ENCODE data around the gene RAB17. TPM values are rescaled to one million over a fixed set of nuclear protein-coding genes. Genes with fewer than 3 reads are reported as not detected.

RAB17 gene
- total RNA-seq, 2 donors from 2014 or later, result 12.6 to 13.6 TPM

DNA sequence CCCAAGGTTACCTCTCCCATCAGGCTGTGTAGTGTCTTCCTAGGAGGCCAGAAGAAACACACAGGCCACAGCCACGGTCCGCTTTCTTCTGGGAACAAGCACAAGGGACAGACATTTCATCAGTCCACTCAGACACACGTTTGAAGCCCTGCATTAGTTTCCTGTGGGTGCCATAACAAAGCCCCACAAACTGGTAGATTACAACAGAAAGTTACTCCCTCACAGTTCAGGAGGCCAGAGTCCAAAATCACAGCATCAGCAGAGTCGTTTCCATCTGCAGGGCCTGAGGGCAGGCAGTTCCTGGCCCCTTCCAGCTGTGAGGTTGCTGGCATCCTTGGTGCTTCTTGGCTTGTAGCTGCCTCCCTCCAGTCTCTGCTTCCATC lies 32.9 kb downstream of the RAB17 start:
- no peak for TF ChIP-seq POLR2AphosphoS5 (IDR thresholded peaks at IDR 0.05)
- TF ChIP-seq, protein P1, sequence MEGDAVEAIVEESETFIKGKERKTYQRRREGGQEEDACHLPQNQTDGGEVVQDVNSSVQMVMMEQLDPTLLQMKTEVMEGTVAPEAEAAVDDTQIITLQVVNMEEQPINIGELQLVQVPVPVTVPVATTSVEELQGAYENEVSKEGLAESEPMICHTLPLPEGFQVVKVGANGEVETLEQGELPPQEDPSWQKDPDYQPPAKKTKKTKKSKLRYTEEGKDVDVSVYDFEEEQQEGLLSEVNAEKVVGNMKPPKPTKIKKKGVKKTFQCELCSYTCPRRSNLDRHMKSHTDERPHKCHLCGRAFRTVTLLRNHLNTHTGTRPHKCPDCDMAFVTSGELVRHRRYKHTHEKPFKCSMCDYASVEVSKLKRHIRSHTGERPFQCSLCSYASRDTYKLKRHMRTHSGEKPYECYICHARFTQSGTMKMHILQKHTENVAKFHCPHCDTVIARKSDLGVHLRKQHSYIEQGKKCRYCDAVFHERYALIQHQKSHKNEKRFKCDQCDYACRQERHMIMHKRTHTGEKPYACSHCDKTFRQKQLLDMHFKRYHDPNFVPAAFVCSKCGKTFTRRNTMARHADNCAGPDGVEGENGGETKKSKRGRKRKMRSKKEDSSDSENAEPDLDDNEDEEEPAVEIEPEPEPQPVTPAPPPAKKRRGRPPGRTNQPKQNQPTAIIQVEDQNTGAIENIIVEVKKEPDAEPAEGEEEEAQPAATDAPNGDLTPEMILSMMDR (IDR thresholded peaks at IDR 0.05), result no peak
- no peak for TF ChIP-seq POLR2A (IDR thresholded peaks at IDR 0.05)
- no peaks in the 10 kb centered on the region for H3K4me1 ChIP-seq (replicated peaks)
- DNase-seq (ENCODE audit: low spot score), result no peak
- H3K9me3 ChIP-seq, result no peaks in the 10 kb centered on the region
- H3K27ac ChIP-seq, result no peak overlapping the region
- H3K27me3 ChIP-seq (replicated peaks; ENCODE audit: insufficient read depth), result no peaks in the 10 kb centered on the region
- peaks cover 6 to 9% of the 10 kb centered on the region in 2 donors for H3K36me3 ChIP-seq
- intact Hi-C loops (cut with DNase I), result no loop called here
- WGBS, result 73% methylated on average over 4 of the region's 4 CpGs
- no peak overlapping the region for H3K4me3 ChIP-seq

DNA sequence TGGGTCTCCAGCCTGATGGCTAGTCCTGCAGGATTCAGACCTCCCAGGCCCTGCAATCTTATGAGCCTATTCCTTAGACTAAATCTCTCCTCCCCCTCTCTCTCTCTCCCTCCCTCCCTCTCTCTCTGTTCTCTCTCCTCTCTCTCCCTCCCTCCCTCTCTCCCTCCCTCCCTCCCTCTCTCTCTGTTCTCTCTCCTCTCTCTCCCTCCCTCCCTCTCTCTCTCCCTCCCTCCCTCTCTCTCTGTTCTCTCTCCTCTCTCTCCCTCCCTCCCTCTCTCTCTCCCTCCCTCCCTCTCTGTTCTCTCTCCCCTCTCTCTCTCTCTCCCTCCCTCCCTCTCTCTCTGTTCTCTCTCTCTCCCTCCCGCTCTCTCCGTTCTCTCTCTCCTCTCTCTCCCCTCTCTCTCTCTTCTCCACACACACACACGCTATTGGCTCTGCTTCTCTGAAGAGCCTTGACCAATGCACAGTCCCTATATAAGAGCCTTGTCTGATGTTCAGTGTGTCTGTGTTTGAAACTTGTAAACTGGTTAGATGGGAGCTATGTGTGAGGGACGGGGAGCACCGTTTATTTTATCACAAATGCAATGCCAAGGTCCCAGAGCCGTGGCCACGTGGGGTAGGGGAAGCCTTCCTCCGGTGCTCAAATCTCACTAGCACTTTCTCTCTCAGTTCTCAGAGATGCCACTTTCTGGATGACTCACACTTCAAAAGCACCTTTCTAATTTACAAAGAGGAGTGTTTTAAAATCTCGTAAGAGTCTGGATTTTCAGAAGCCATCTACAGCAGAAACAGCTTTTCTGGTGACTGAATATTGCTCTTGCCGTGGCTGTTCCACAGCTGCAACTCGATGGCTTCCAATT lies 33.5 kb downstream of the RAB17 start:
- 32% methylated on average over 11 of the region's 11 CpGs for WGBS
- TF ChIP-seq POLR2AphosphoS5 (IDR thresholded peaks at IDR 0.05) (no peak), POLR2A (IDR thresholded peaks at IDR 0.05) (no peak)
- TF ChIP-seq, protein P1 (IDR thresholded peaks at IDR 0.05), result no peak
- peaks cover 6 to 9% of the 10 kb centered on the region in 2 donors for H3K36me3 ChIP-seq
- no peaks in the 10 kb centered on the region for H3K4me1 ChIP-seq (replicated peaks)
- no peak overlapping the region for H3K27ac ChIP-seq
- no peaks in the 10 kb centered on the region for H3K9me3 ChIP-seq
- no peak overlapping the region for H3K4me3 ChIP-seq
- H3K27me3 ChIP-seq (replicated peaks; ENCODE audit: insufficient read depth), result no peaks in the 10 kb centered on the region
- DNase-seq (ENCODE audit: low spot score), result no peak
- intact Hi-C loops (cut with DNase I), result no loop called here

DNA sequence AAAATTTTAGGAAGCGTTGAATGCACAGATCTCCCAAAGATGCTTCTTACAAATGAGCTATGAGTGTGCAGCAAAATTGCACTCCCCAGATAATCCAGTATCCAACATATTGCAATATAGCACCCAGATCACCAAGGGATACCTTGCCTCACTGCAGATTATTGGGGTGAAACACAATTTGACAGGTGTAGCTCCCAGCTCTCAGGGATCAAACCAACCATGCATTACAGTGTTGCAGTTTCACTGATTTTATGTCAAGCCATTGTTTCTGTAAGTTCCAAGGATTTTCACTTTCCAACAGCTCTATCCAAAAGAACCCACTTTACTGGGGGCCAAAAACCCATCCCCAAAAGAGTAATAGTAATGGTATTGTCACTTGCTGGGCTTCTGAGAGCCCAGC lies 35.0 kb downstream of the RAB17 start:
- no peaks in the 10 kb centered on the region for H3K4me1 ChIP-seq (replicated peaks)
- 94% methylated on average over 1 of the region's 1 CpG for WGBS

DNA sequence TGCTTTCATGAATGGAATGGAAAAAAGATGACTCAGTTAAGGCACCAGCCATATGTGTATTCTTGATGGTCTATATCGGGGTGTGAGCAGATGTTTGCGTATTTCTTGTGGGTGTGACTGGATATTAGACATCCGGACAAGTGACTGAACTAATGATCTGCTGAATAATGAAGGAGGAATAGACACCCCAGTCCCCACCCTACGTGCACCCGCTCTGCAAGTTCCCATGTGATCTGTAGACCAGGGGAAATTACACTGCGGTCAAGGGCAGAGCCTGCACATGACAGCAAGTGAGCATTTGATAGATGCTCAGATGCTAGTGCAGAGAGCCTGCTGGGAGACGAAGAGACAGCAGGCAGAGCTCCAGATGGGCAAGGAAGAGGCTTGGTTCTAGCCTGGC lies 36.6 kb downstream of the RAB17 start:
- 88% methylated on average over 7 of the region's 7 CpGs for WGBS
- no peak overlapping the region for H3K27ac ChIP-seq
- no peaks in the 10 kb centered on the region for H3K27me3 ChIP-seq (replicated peaks; ENCODE audit: insufficient read depth)
- peaks cover 6 to 9% of the 10 kb centered on the region in 2 donors for H3K36me3 ChIP-seq
- intact Hi-C loops (cut with DNase I), result no loop called here
- TF ChIP-seq POLR2A (IDR thresholded peaks at IDR 0.05) (no peak), POLR2AphosphoS5 (IDR thresholded peaks at IDR 0.05) (no peak)
- TF ChIP-seq, protein P1 (IDR thresholded peaks at IDR 0.05), result no peak
- no peaks in the 10 kb centered on the region for H3K4me1 ChIP-seq (replicated peaks)
- no peak overlapping the region for H3K4me3 ChIP-seq
- no peak for DNase-seq (ENCODE audit: low spot score)
- H3K9me3 ChIP-seq, result no peaks in the 10 kb centered on the region

More for the DNA sequence above, 35.0 kb downstream of the RAB17 start:
- TF ChIP-seq POLR2A (IDR thresholded peaks at IDR 0.05), result no peak
- TF ChIP-seq POLR2AphosphoS5 (IDR thresholded peaks at IDR 0.05), result no peak
- TF ChIP-seq, protein P1 (IDR thresholded peaks at IDR 0.05), result no peak
- Histone ChIP-seq H3K9me3 (no peaks in the 10 kb centered on the region), H3K4me3 (no peak overlapping the region), H3K36me3 (peaks cover 6 to 9% of the 10 kb centered on the region in 2 donors), H3K27ac (no peak overlapping the region), H3K27me3 (replicated peaks; ENCODE audit: insufficient read depth) (no peaks in the 10 kb centered on the region)
- DNase-seq (ENCODE audit: low spot score), result no peak
- intact Hi-C loops (cut with DNase I), result no loop called here

DNA sequence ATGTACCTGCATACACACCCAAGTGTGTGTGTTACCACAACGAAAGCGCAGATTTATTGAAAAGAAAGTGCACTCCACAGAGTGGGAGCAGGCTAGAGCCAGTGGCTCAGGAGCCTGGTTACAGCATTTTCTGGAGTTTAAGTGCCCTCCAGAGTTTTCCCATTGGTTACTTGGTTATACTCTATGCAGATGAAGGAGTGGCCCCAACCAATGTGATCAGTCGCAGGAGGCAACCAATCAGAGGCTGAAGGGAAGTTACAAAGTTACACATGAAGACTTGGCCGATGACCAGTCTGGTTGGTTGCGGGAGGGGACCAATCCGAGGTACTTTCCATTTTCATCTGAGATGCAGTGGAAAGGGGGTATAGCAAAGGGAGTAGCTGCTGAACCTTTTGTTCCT lies 37.6 kb downstream of the RAB17 start:
- Histone ChIP-seq H3K27me3 (replicated peaks; ENCODE audit: insufficient read depth) (no peaks in the 10 kb centered on the region), H3K27ac (no peak overlapping the region), H3K36me3 (peaks cover 6 to 9% of the 10 kb centered on the region in 2 donors), H3K9me3 (no peaks in the 10 kb centered on the region), H3K4me1 (replicated peaks) (no peaks in the 10 kb centered on the region), H3K4me3 (no peak overlapping the region)
- DNase-seq (ENCODE audit: low spot score), result no peak
- TF ChIP-seq POLR2AphosphoS5 (IDR thresholded peaks at IDR 0.05) (no peak), POLR2A (IDR thresholded peaks at IDR 0.05) (no peak)
- TF ChIP-seq, protein P1 (IDR thresholded peaks at IDR 0.05), result no peak
- 91% methylated on average over 6 of the region's 6 CpGs for WGBS
- intact Hi-C loops (cut with DNase I), result no loop called here

All from prostate gland (tissue), 2 donors.